Psoas muscle (tissue), 8 donors: Measurements from ENCODE around the gene PEX12. TPM values are rescaled to one million over a fixed set of nuclear protein-coding genes. Genes with fewer than 3 reads are reported as not detected.
A peak's percentile ranks its signal among the peaks of the same experiment; 100 is the strongest.

Experiments
- ATAC-seq, 4 donors: fragments of 200-7000 bp; cut with Tn5 transposase; one replicate each; pipeline ENCODE4 v1.9.1; 2020; ENCODE audit warnings: moderate library complexity in 3 of 4, mild to moderate bottlenecking in 2 of 4
- DNase-seq, 2 donors: peaks; one replicate each; pipeline ENCODE4 v3.0.0-alpha.2; 2020
- H3K27ac ChIP-seq: fragments of 200-600 bp; one replicate; pipeline ENCODE4 v1.8.0; 2022
- H3K27me3 ChIP-seq, 3 donors: fragments of 200-600 bp in 1 of 3; one replicate each; pipeline versions ENCODE4 v1.6.1 to v1.8.0; 2013 to 2022; ENCODE audit warnings: low read length in 2 of 3, mild to moderate bottlenecking in 2 of 3, moderate library complexity in 1 of 3; ENCODE audit not compliant: insufficient read depth in 3 of 3
- H3K36me3 ChIP-seq, 2 donors: fragments of 200-600 bp in 1 of 2; one replicate each; pipeline versions ENCODE4 v1.6.1 to v1.8.0; 2013 to 2022; ENCODE audit warnings: low read depth in 1 of 2, mild to moderate bottlenecking in 1 of 2, moderate library complexity in 1 of 2; ENCODE audit not compliant: insufficient read depth in 1 of 2
- H3K4me1 ChIP-seq: fragments of 200-600 bp; one replicate; pipeline ENCODE4 v1.8.0; 2022
- H3K4me3 ChIP-seq: fragments of 200-600 bp; one replicate; pipeline ENCODE4 v1.8.0; 2022; ENCODE audit warnings: mild to moderate bottlenecking
- H3K9me3 ChIP-seq: fragments of 200-600 bp; one replicate; pipeline ENCODE4 v1.8.0; 2022
- CTCF ChIP-seq: fragments of 200-600 bp; IDR thresholded peaks from one replicate; pipeline ENCODE4 v1.8.0; 2022; ENCODE audit warnings: antibody characterized with exemption
- WGBS, 3 donors: extraction: QIAGEN DNeasy Blood & Tissue Kit; methylation state at CpG; one replicate each; pipeline versions ENCODE4 v1.1.6 to v1.1.7; 2013; 5-methylcytosine and 5-hydroxymethylcytosine counted together
- intact Hi-C, 2 donors: fragments of 100-400 bp; cut with DNase I; formaldehyde crosslinking; loops; one replicate each; pipeline versions ENCODE4 v1.11.0 to v1.14.2; 2022
- polyA plus RNA-seq, 3 donors: library from polyadenylated mRNA; stranded (reverse); fragments of 200-250 nt; gene quantifications; one replicate each; pipeline ENCODE4 v1.2.3, GENCODE V29; 2013
- total RNA-seq, 4 donors: library from RNA; stranded (reverse); fragmentation: NEBNext Ultra II Directional in 2 of 4; extraction: Animal tissue kit (Norgen Biotek cat#: 25700) in 2 of 4; gene quantifications; one replicate each; pipeline versions ENCODE4 v1.2.1 to v1.2.4, GENCODE V29; 2021 to 2023
- donor health status: healthy with polysubstance abuse.
- donor health status: DM: no; HTN: no; CAD: no; lungs with moderate emphysema.
- donor health status: Bipolar disorder and iron deficiency.
- donor health status: healthy.
- donor health status: DM: yes; HTN: yes; CAD: no.
- donor health status: DM: no; HTN: no; CAD: no.
- donor health status: DM: no; HTN: no; CAD: no.
- donor health status: DM: yes; HTN: yes; CAD: no.

The PEX12 gene
- total and polyA plus RNA-seq, 7 donors = 3.1 to 11.7 (median 5.5) TPM

- H3K4me1 ChIP-seq = no peaks in the 10 kb centered on the region
- H3K27me3 ChIP-seq = no peaks in the 10 kb centered on the region
- intact Hi-C loops = no loop called here
- H3K4me3 ChIP-seq = no peak within 1 kb of the TSS
- H3K9me3 ChIP-seq = no peaks in the 10 kb centered on the region
- H3K27ac ChIP-seq = no peak within 1 kb of the TSS
- no peak for DNase-seq
- TF ChIP-seq CTCF = no peak
- no peak for ATAC-seq
- H3K36me3 ChIP-seq = no peaks in the 10 kb centered on the region
- 65 to 74% (median 71%) methylated on average over 3 of the region's 3 CpGs for WGBS, 3 donors
These were observed 17.7 kb downstream of the PEX12 start, which contains the start of gene SLFN14 for GRCh38 chr17:35560703-35561102. Gene SLFN14 (minus strand): TSS chr17:35560819. CDS start chr17:35558062, 2,757 bp downstream.

GRCh38 chr17:35559495-35560210 lies 18.7 kb downstream of the PEX12 start:
- no peak for ATAC-seq
- 56 to 65% (median 63%) methylated on average over 2 of the region's 2 CpGs for WGBS, 3 donors
- DNase-seq = no peak
- no peaks in the 10 kb centered on the region for H3K9me3 ChIP-seq
- no peak overlapping the region for H3K4me3 ChIP-seq
- no peaks in the 10 kb centered on the region for H3K27me3 ChIP-seq
- no peak for TF ChIP-seq CTCF
- intact Hi-C loops = no loop called here
- H3K36me3 ChIP-seq = no peaks in the 10 kb centered on the region
- H3K27ac ChIP-seq = no peak overlapping the region
- no peaks in the 10 kb centered on the region for H3K4me1 ChIP-seq

- Histone ChIP-seq H3K4me1 (no peaks in the 10 kb centered on the region), H3K27ac (no peak overlapping the region), H3K9me3 (no peaks in the 10 kb centered on the region), H3K36me3 (no peaks in the 10 kb centered on the region), H3K4me3 (no peak overlapping the region), H3K27me3 (no peaks in the 10 kb centered on the region)
- DNase-seq (no peak), ATAC-seq (no peak)
- 82 to 87% (median 86%) methylated on average over 3 of the region's 3 CpGs for WGBS, 3 donors
- intact Hi-C loops = no loop called here
- TF ChIP-seq CTCF = no peak
These were observed 21.0 kb downstream of the PEX12 start for GRCh38 chr17:35557353-35557752.

- TF ChIP-seq CTCF = peak; percentile 26
- Histone ChIP-seq H3K4me1 (no peaks in the 10 kb centered on the region), H3K27ac (no peak overlapping the region), H3K4me3 (no peak overlapping the region), H3K9me3 (no peaks in the 10 kb centered on the region), H3K27me3 (peaks cover 0 to 8% (median 0%) of the 10 kb centered on the region in 3 donors), H3K36me3 (no peaks in the 10 kb centered on the region)
- intact Hi-C loops = no loop called here
- ATAC-seq (no peak), DNase-seq (no peak)
- WGBS, 3 donors = 82 to 88% (median 84%) methylated on average over 5 of the region's 5 CpGs
These were observed 22.7 kb downstream of the PEX12 start for GRCh38 chr17:35555691-35556090.

GRCh38 chr17:35554668-35555067 lies 23.7 kb downstream of the PEX12 start:
- Histone ChIP-seq H3K27me3 (peaks cover 0 to 11% (median 0%) of the 10 kb centered on the region in 3 donors), H3K9me3 (no peaks in the 10 kb centered on the region), H3K4me3 (no peak overlapping the region), H3K4me1 (no peaks in the 10 kb centered on the region), H3K36me3 (no peaks in the 10 kb centered on the region), H3K27ac (no peak overlapping the region)
- 69 to 74% (median 71%) methylated on average over 5 of the region's 5 CpGs for WGBS, 3 donors
- no peak for TF ChIP-seq CTCF
- DNase-seq (no peak), ATAC-seq (no peak)
- intact Hi-C loops = no loop called here
